Embryonic facial prominence (tissue), 1 donor: ENCODE data around the gene RTN4.
"Not testable (repeated sequence)": the region's sequence is repeated elsewhere in the genome, so short reads cannot be mapped to it uniquely, and the experiment has no call there.

Experiments used
- DNase-seq: peaks from one replicate; pipeline ENCODE4 v3.0.0-alpha.2; 2016; ENCODE audit errors: extremely low spot score

RTN4 gene

DNA sequence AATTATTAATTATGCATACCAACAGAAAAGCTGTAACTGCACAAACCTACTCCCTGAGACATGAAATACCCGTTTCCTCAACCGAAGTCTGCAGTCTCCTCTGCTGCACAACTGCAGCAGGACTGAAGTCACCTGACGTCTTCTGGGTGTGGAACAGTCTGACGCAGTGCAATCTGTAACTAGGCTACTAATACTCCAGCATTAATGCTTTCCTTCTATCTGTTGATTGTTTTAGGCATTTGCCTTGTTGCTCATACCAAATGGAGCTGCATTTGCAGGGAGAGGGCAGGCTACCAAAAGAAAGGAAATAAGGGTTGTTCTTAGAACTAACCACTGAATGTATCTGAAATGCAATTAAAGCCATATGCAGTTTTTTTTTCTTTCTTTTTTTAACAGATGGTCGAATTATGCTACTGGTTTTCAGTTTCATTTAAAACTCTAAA is 40.1 kb downstream of the RTN4 start:
- DNase-seq: no peak

DNA sequence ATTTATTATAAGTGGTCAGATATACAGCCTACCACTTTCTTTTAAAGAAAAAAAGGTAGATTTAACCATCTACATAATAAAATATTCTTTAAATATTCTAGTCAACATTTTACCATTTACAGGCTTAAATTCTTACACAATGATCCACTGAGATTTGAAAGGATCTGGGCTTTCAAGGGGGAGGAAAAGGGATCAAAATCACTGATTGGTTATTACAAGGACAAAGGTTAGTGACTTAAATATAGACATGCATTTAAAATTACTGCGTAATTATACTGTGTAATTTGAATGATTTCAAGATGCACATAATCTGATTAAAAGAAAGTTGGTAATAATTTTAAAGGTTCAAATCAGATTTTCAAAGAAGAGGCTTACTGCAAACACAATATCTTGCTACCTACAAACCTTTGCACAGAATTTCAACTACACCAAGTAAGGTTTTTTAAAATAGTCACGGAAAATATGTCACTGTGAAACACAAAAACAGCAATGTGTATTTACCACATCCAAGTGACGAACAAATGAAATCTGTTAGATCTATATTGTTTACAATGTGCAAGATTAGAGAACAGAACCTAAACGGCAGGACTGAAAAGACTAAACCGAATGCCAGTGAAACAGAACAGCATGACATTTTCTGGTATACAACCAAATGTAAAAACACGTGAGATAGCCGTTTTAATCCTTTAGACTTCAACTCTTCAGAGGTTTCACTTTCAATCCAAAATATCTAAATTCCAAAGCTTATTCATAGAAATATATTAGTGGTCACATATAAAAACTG is 40.8 kb downstream of the RTN4 start:
- no peak for DNase-seq

DNA sequence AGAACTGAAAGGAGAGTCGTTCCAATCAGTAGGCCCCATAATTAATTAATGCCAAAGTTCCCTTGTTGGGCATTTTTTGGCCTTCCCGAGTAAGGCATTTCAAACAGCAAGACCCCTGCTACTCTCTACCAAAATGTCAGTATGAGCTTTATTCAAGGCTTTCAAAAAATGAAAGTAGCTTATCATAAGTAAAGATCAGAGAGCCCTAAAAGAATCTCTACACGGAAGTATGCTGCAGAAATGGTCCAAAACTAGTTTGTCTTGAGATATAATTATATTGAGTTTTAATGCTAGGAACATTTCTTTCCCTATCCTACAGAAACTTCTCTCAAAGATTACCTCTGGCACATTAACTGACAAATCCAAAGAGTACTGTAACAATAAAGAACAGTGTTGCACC is 43.9 kb downstream of the RTN4 start:
- no peak for DNase-seq

DNA sequence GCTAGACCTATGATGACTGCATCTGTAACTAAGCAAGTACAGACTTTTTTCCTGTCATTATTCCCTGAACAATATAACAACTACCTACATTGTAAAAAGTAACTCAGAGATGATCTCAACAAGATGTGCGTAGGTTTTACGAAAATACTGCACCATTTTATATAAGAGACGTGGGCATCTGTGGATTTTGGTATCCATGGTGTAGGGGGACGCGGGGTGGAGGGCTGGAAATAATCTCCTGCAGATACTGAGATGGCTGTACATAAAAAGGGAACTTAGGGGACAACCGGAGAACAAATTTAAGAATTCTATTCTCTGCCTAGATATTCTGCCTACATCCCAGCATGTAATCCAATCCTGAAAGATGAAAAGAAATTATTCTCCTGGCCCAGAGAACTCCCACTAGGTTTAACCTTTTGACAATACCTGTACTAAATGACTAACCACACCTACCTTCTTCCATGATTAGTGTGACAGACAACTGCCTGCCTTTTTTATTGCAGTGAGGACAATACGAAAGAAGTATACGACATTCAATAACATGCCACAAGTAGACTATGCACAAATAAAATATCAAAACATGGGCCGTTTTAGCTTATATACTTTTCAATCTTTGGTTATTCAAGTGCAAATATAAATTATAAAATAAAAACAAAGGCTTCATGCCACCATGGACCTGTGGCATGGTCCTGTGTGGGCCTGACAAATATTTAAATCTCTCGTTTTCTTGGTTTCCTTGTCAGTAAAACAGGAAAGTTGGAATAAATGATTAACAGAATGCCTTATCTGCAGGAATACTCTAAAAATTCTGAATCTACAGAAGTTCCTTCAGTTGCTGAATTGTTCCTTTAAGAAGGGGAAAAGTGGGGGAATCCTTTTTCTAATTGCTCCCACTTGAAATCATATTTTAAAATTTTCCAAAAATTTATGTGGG is 46.3 kb downstream of the RTN4 start:
- no peak for DNase-seq

DNA sequence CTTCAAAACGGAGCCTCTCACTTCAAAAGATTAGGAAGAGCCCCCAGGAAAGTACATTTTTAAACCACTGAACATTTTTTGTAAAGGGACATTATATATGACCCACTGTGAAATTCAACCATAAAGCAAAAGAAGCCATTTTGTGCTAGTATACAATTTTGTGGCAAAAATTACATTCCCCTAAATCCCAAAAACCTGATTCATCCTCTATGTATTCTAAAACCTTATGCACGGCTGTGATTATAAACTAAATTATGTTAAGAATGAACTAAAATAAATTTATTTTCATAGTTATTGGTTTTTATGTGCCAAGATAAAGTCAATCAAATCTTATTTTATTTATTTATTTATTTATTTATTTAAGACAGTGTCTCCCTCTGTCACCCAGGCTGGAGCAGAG is 48.5 kb downstream of the RTN4 start:
- no peak for DNase-seq

DNA sequence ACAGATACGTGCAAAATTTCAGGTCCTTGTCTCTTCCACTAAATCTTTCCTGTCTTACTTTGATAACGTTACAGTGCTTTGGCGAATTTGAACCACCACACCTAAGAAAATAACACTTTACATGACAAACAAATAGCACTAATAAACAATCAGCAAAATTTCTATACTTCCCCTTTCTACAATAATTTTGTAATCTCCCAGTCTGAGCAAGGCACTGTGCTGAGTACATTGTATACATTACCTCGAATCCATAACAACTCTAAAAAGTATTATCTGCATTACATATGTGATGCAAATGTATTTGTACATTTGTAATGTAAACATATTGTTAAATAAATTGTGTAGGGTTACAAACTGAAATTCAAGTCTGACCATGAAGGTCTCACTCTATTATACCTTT is 49.9 kb downstream of the RTN4 start:
- DNase-seq: no peak

DNA sequence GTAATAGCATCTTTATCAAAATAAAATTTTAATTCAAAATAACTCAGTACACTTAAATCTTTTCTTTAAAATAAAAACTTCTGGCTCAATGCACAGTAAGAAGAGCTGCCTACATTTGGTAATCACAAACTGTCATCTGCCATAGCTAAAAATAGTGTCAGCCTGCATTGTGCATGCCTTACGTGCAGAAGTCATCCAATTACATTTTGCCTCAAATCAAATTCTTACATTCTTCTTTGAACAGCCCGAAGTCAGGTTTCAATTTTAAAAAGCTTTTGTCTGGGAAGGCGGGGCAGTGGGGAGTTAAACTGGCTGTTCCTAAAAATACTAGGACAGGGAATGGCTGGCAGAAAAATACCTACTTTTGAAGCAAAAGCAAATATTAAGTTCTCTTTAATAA is 51.1 kb downstream of the RTN4 start:
- DNase-seq: no peak

DNA sequence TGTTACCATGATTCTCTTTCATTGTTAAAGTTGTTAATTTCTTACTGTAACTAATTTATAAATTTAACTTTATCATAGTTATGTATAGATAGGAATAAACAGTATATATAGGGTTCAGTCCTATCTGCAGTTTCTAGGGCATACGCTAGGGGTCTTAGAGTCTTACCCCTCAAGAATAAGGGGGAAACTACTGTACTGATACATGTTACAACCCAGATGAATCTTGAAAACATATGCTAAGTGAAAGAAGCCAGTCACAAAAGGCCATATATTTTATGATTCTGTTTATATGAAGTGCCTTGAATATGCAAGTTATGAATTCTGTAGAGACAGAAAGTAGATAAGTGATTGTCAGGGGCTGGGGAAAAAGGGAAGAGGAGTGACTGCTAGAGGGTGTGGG is 52.4 kb downstream of the RTN4 start:
- DNase-seq: no peak

DNA sequence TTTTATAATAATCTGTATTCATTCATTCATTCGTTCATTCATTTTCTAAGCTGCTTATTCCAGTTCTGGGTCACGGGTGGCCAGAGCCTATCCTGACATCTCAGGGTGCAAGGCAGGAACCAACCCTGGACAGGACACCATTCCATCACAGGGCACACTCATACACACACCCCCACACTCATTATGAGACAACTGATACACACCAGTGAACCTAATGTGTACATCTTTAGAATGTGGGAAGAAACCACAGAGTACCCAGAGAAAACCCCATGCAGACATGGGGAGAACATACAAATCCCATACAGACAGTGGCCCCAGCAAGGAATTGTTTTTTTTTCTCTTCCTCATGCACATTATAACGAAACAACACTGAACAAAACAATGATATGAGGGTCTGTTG is 54.7 kb downstream of the RTN4 start:
- DNase-seq: no peak

DNA sequence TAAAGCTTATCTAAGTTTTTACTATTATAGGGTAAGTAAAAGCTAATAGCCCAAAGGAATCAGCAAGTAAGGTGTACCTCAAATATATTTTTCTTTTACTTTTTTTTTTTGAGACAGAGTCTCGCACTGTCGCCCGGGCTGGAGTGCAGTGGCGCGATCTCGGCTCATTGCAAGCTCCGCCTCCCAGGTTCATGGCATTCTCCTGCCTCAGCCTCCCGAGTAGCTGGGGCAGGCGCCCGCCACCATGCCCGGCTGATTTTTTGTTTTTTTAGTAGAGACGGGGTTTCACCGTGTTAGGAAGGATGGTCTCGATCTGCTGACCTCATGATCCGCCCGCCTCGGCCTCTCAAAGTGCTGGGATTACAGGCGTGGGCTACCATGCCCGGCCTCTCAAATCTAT is 59.6 kb downstream of the RTN4 start:
- not testable (repeated sequence) for DNase-seq

DNA sequence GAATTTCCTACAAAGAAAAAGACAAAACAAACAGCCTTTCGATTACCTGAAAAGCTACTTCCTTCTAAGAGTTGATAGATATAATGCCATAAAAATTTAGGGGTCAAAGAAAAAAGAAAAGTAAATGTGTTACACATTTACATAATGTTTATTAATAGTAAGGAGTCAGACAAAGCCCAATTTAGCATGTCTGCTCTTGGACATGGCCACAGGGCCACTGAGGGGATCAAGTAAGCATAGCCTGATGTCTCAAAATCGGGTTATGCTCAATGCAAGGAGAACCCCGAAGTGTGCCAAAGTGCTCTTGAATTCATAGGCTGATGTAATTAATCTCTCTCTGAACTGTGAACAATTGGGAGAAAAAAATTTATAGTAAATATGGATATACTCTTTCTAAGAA is 61.6 kb downstream of the RTN4 start:
- no peak for DNase-seq

DNA sequence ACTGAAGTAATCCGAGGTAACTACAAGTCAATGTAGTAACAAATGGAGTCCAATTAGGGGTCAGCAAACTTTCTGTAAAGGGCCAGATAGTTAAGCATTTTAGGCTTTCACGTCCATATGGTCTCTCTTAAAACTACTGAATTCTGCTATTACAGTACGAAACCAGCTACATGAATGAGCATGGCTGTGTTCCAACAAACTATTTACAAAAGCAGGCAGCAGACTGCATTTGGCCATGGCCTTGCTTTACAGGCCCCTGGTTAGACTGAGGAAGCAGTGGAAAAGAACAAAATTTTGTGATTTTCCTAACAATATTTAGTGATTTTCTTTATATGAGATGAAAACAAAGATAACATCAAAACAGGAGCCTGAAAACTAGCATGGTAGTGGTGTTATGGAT is 64.0 kb downstream of the RTN4 start:
- DNase-seq: no peak

DNA sequence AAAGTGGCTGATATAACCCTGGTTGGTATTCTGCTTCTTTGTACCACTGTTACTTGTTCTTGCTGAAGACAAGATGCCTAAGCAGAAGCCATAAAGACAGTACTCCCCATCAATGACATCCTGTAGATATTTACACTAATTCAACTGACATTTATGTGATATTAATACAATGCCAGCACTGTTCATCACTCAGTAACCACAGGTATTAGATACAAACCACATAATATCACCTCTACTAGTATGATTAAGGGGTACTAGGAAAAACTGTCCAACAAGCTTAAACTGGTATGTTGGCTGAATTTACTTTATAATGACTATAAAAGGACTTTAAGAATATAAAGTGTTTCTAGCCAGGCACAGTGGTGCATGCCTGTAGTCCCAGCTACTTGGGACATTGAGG is 65.8 kb downstream of the RTN4 start:
- DNase-seq: no peak

DNA sequence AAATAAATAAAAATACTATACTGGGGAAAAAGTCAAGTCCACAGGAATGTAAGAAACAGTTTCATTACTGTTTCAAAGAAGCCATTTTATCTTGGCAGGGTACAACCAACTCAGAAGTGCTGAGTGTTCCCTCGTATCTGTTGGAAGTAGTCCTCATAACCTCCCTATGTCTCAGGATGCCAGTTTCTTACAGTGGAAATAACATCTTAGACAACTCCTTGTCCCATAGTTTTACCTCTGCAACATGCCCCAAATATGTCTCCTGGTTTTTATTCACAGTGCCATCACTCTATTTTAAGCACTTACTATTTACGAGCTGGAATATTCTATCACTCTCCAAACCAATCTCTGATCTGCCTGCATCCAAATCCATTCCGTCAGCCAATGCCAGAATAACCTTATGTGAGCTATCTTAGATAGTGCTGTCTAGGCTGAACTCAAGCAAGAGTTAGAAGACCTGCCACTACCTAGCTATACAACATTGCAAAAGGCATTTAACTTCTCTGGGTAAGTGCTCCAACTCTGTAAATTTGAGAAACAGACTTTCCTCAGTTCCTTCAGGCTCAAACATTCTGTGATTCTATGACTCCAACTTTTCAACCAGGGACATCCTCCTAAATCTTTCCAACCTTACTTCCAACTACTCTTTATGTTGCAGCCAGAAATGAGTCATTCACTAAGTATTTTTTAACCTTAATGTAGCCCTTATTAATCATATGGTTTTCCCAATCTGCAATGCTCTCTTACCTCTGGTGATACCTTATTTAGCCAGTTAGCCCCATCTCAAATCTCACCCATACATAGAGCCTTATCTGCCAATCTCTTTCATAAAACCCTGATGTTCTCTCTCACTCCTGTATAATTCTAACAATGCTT is 66.7 kb downstream of the RTN4 start:
- DNase-seq: no peak

DNA sequence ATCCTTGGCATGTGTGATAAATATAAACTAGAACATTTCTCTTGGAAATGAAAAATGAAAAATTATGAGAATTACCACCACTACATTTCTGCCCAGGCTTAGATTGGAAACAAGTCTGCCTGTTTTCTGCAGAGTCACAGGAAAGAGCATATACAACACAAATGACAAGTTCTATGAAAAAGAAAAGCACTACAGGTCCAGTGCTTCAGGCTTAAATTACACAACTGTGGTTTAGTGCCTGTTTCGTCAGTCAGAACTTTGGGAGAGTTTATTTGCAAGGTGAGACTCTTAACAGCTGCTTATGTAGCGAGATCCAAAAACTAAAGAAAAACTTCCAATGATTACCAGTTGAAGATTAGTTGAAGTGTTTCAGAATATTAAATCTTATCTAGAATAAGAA is 68.9 kb downstream of the RTN4 start:
- no peak for DNase-seq

DNA sequence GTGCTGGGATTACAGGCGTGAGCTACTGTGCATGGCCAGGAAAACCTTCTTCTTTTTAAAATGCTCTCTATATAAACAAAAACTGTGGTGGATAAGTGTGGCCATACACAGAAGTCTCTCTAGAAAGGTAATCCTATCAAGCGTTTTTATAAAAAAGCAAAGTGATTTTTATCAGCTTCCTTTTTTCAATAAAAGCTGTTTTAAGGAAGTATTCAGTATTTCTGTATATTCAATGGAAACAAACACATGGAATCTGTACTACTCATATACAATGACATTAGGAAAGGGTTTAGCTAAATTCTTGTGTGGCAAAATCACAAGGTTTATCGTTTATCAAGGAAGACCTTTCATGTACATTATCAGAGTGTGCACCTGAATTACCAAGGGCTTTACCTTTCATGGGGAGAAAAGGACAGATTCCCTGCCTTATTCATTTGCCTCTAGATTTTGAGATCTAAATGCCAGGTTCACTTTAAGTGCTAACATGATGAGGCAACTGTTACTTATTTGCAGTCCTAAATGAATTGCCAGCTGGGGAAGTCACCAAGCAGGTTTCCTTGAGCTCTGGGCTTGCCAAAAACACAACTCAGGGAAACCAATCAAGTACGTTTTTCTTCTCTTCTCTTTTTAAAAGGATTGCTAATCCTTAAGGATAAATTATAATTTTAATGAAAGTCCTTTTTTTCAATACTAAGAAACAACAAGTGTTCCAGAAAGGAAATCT is 70.8 kb downstream of the RTN4 start:
- no peak for DNase-seq

DNA sequence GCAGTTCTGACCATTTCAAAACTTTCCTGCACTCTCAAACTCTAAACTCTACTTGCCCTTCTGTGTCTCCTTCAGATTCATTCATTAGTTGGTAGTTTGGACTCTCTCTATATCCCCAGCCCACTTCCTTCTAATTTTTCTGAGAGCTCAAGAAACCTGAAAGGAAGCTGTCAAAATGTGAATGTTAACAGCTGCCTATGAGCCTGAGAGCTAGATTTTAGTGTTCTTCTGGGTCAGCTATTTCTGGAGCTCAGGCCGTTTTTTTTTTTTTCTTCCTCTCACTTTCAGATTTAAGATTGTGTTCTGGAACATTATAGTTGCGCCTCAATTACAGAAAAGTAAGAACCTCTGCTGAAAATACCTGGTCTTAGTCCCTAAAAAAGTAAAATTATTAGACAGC is 73.1 kb downstream of the RTN4 start:
- no peak for DNase-seq

DNA sequence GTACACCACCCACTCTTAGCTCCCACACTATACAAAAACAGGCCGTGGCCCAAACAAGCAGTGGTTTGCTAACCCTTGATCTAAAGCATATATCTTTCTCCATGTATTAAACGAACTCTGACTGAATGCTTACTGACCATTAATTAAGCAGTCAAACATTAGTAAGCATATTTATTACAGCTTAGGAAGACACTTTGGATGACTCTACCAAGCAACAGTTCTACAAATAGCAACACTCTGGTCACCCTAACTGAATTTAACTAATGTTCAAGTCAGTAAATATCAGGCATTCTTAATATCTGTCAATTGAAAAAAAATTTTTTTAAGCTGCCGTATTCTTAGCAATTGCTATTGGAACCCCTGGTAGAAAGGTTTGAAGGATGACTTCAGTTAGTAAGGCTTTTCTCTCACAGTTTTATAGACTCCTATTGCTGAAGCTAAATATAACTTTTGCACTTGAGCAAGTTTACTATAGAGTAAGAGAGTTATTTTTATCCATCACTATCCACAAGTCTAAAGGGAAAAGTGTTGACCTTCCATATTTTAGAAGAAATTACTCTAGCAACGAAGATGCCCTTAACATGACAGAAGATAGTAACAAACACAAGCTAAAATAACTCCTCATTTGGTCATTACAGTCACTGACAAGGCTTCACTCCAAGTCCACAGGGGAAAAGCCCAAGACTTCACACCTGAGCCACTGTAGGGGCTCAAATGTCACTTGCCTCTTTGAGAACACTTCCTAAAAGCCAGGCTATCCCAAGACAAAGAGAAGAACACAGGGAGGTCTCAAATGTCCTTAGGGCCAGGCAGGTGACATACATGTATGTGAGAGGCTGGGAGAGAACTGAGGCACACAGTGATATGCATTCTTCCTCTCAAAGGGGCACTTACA is 74.4 kb downstream of the RTN4 start:
- no peak for DNase-seq

DNA sequence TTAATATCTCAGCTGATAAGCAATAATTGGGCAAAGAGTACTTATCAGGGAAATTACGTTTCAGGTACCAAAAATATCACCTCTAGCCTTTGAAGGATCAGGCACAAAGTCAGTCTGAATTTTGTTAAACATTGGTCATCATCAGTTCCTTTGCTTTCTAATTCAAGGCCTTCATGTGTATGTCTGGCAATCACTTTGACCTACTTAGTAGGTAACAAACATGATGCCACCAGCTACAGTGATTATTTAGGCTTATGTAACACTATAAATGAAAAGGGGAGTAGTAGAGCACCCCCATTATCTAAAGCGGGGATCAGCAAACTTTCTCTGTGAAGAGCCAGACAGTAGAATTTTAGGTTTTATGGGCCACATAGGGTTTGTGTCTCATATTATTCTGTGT is 75.1 kb downstream of the RTN4 start:
- no peak for DNase-seq

DNA sequence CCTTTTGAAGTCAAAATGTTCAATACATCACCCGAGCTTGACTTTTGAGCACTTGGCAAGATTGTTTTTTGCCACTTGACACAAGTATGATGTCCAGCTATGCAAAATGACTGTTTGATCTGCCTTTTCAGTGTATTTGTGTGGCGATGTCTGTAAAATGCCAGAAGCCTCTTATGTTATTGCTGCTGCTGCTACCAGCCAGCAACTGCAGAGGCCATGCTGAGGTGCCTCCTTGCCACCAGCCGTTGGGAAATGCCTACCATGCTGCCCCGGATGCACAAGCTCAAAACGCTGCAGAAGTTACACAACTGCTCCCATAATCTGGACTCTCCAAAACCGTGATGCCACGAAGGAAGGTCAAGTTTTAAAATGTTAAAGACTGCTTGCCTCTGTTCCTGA is 80.3 kb downstream of the RTN4 start:
- DNase-seq: no peak
